HCT116 (cell line): Measurements from ENCODE around the gene EMILIN2. TPM values are rescaled to one million over a fixed set of nuclear protein-coding genes. Genes with fewer than 3 reads are reported as not detected.

ENCODE experiments used
- ATAC-seq: fragments of 200-7000 bp; cut with Tn5 transposase; 2 replicates; pipeline ENCODE4 v1.9.1; 2020; ENCODE audit warnings: mild to moderate bottlenecking, moderate library complexity
- BruUV-seq: library from RNA; stranded (reverse); fragments of 400-500 nt; replicated peaks from 2 replicates; lab custom pipeline; 2021; lab: Mats Ljungman, UMichigan
- CTCF ChIA-PET: fragments of 300-600 bp; sonication (Branson Sonifier 250); formaldehyde crosslinking; loops from one replicate; lab custom pipeline; 2021; ENCODE audit warnings: antibody characterized with exemption; lab: Charles Lee
- POLR2A ChIA-PET: fragments of 300-600, 350-600 bp; sonication (Branson Sonifier 250); formaldehyde crosslinking; loops from one replicate; lab custom pipeline; 2021; ENCODE audit warnings: antibody characterized with exemption; lab: Charles Lee
- RAD21 ChIA-PET, 2 experiments: fragments of 300-600 bp; sonication (Branson Sonifier 250); formaldehyde crosslinking; loops; one replicate each; lab custom pipeline; 2023; ENCODE audit warnings: low total read pairs in 2 of 2; ENCODE audit not compliant: uncharacterized antibody in 2 of 2, unreplicated experiment in 2 of 2, low non-redundant PET in 1 of 2; lab: Charles Lee
- DNase-seq: peaks from one replicate; pipeline ENCODE4 v3.0.0-alpha.2; 2010; ENCODE audit warnings: low read depth, low spot score
- H2AFZ ChIP-seq: fragments of 200-600 bp; shearing (Covaris generic), sonication (generic); 2 replicates; pipeline ENCODE4 v1.6.1; 2017; ENCODE audit warnings: low read depth, mixed run types, mixed read lengths, antibody characterized with exemption, low read length; ENCODE audit not compliant: poor library complexity, severe bottlenecking
- H3K27ac ChIP-seq: 2 replicates; pipeline ENCODE4 v1.5.1; 2012; ENCODE audit warnings: low read depth, low read length
- H3K27me3 ChIP-seq: fragments of 200-600 bp; sonication (generic); 2 replicates; pipeline ENCODE4 v1.6.1; 2016; ENCODE audit warnings: mixed run types, low read length, mixed read lengths; ENCODE audit not compliant: insufficient read depth
- H3K36me3 ChIP-seq, 2 experiments: fragments of 200-500 bp in 1 of 2; fragments of 200-600 bp in 1 of 2; sonication (Bioruptor generic) in 1 of 2; sonication (generic) in 1 of 2; 2 replicates each; pipeline versions ENCODE4 v1.5.1 to v1.6.1; 2014 to 2016; ENCODE audit warnings: low read length in 2 of 2, inconsistent platforms in 1 of 2, mixed read lengths in 1 of 2, mixed run types in 1 of 2; ENCODE audit not compliant: insufficient read depth in 2 of 2, control insufficient read depth in 1 of 2
- H3K4me1 ChIP-seq, 2 experiments: fragments of 200-600 bp in 1 of 2; sonication (generic) in 1 of 2; 2 replicates each; pipeline versions ENCODE4 v1.5.1 to v1.6.1; 2012 to 2017; ENCODE audit warnings: low read length in 2 of 2, inconsistent platforms in 1 of 2, mild to moderate bottlenecking in 1 of 2, mixed read lengths in 1 of 2, mixed run types in 1 of 2, moderate library complexity in 1 of 2; ENCODE audit not compliant: insufficient read depth in 2 of 2, control insufficient read depth in 1 of 2
- H3K4me2 ChIP-seq: fragments of 200-600 bp; sonication (generic); 2 replicates; pipeline ENCODE4 v1.6.1; 2017; ENCODE audit warnings: mixed run types, low read length, mixed read lengths
- H3K4me3 ChIP-seq, 2 experiments: fragments of 200-600 bp in 1 of 2; sonication (generic) in 1 of 2; replicated peaks in 1 of 2; 2 replicates each; pipeline ENCODE4 v1.5.1; 2011 to 2016; ENCODE audit warnings: low read length in 2 of 2, control low read depth in 1 of 2, low read depth in 1 of 2, mild to moderate bottlenecking in 1 of 2, mixed read lengths in 1 of 2, mixed run types in 1 of 2
- H3K79me2 ChIP-seq: fragments of 200-600 bp; sonication (generic); 2 replicates; pipeline ENCODE4 v1.6.1; 2017; ENCODE audit warnings: mild to moderate bottlenecking, mixed run types, low read length, moderate library complexity, mixed read lengths; ENCODE audit not compliant: insufficient read depth
- H3K9ac ChIP-seq: fragments of 200-600 bp; sonication (generic); 2 replicates; pipeline ENCODE4 v1.6.1; 2016; ENCODE audit warnings: low read length, mixed read lengths
- H3K9me2 ChIP-seq: fragments of 200-600 bp; sonication (generic), shearing (Covaris generic); 2 replicates; pipeline ENCODE4 v1.6.1; 2017; ENCODE audit warnings: mixed run types, mild to moderate bottlenecking, moderate library complexity; ENCODE audit not compliant: insufficient read depth
- H3K9me3 ChIP-seq, 2 experiments: fragments of 200-500 bp in 1 of 2; fragments of 200-600 bp in 1 of 2; sonication (Bioruptor generic) in 1 of 2; sonication (generic) in 1 of 2; 2 replicates each; pipeline ENCODE4 v1.6.1; 2014 to 2017; ENCODE audit warnings: low read length in 2 of 2, mixed read lengths in 2 of 2, inconsistent platforms in 1 of 2, low read depth in 1 of 2, mild to moderate bottlenecking in 1 of 2, mixed run types in 1 of 2, moderate library complexity in 1 of 2; ENCODE audit not compliant: control insufficient read depth in 1 of 2, insufficient read depth in 1 of 2
- H4K20me1 ChIP-seq: fragments of 200-600 bp; sonication (generic), shearing (Covaris generic); 2 replicates; pipeline ENCODE4 v1.6.1; 2017; ENCODE audit warnings: mixed run types, mild to moderate bottlenecking, moderate library complexity; ENCODE audit not compliant: insufficient read depth
- ELF1 ChIP-seq: IDR thresholded peaks from 2 replicates; pipeline ENCODE4 v1.6.1; 2012; ENCODE audit warnings: low read depth, borderline replicate concordance
- FOSL1 ChIP-seq: IDR thresholded peaks from 2 replicates; pipeline ENCODE4 v1.6.1; 2012; ENCODE audit warnings: low read depth
- RAD21 ChIP-seq: IDR thresholded peaks from 2 replicates; pipeline ENCODE4 v1.6.1; 2012; ENCODE audit warnings: low read depth, mild to moderate bottlenecking
- SRF ChIP-seq: IDR thresholded peaks from 2 replicates; pipeline ENCODE4 v1.6.1; 2012; ENCODE audit warnings: low read depth
- ZFX ChIP-seq: fragments of 450-650 bp; IDR thresholded peaks from 2 replicates; pipeline ENCODE4 v1.6.1; 2017
- intact Hi-C: fragments of 100-400 bp; cut with micrococcal nuclease; formaldehyde crosslinking; loops from 2 replicates; pipeline ENCODE4 v1.10.0; 2022
- total RNA-seq: library from RNA; stranded (reverse); gene quantifications from one replicate; pipeline ENCODE4 v1.2.1, GENCODE V29; 2021; ENCODE audit not compliant: unreplicated experiment
- TF ChIP-seq, protein P1 (sequence below), 3 experiments: fragments of 200-600 bp in 1 of 3; sonication (generic) in 1 of 3; IDR thresholded peaks in 2 of 3; conservative IDR thresholded peaks in 1 of 3; 2 replicates each; pipeline ENCODE4 v1.5.1; 2012 to 2017; ENCODE audit warnings: low read depth in 2 of 3, low read length in 2 of 3, antibody characterized with exemption in 1 of 3, borderline replicate concordance in 1 of 3, control low read depth in 1 of 3, mild to moderate bottlenecking in 1 of 3, mixed read lengths in 1 of 3, mixed run types in 1 of 3, moderate library complexity in 1 of 3; ENCODE audit not compliant: insufficient read depth in 1 of 3
- TF ChIP-seq, protein P2 (sequence below): IDR thresholded peaks from 2 replicates; pipeline ENCODE4 v1.6.1; 2012

EMILIN2 gene
- total RNA-seq, 1 experiment from 2014 or later = 23.4 TPM

DNA sequence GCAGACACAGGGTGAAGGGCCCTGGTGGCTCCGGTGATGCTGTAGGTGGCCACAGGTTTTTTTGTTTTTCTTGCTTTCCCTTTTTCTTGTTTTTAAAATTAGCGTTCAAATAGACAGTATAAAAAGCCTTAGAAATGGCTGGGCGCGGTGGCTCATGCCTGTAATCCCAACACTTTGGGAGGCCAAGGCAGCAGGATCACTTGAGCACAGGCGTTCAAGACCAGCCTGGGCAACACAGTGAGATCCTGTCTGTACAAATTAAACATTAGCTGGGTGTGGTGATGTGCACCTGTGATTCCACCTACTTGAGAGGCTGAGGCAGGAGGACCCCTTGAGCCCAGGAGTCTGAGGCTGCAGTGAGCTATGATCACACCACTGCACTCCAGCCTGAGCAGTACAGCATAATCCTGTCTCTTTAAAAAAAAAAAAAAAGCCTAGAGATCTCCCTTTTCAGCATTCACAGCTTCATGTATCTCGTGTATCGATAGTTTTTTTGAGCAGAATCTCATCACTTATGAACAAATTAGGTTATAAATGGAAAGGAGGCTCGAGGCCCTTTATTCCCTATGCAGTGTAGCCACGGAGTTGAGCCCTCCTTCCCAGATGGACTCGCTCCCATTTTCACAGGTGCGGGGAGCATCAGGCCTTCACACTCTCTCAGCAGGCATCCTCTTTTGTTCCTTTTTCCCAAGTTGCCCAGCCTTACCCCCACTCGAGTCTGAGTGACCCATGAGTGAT is 50.8 kb downstream of the EMILIN2 start:
- H3K79me2 ChIP-seq = no peaks in the 10 kb centered on the region
- DNase-seq (no peak), ATAC-seq (no peak; the same call in none of the 2 replicates)
- peak overlapping the region; percentile 32 for H3K4me2 ChIP-seq
- ChIA-PET POLR2A (no interaction called here), CTCF (no interaction called here), RAD21 (no interaction called here)
- no peaks in the 10 kb centered on the region for H3K9me3 ChIP-seq
- intact Hi-C loops = no loop called here
- H3K27me3 ChIP-seq = no peaks in the 10 kb centered on the region
- no peak overlapping the region for H3K4me3 ChIP-seq
- H3K9ac ChIP-seq = no peak overlapping the region
- no peaks in the 10 kb centered on the region for H3K9me2 ChIP-seq
- BruUV-seq = no TSS peak
- no peak overlapping the region for H2AFZ ChIP-seq
- H3K27ac ChIP-seq = no peak overlapping the region
- peaks cover 0 to 14% of the 10 kb centered on the region in 2 experiments; a peak in 2 of 4 replicates for H3K4me1 ChIP-seq
- no peaks in the 10 kb centered on the region for H4K20me1 ChIP-seq
- no peaks in the 10 kb centered on the region for H3K36me3 ChIP-seq
- TF ChIP-seq FOSL1 (peak; percentile 31; the same call in 1 of the 2 replicates), RAD21 (no peak)

DNA sequence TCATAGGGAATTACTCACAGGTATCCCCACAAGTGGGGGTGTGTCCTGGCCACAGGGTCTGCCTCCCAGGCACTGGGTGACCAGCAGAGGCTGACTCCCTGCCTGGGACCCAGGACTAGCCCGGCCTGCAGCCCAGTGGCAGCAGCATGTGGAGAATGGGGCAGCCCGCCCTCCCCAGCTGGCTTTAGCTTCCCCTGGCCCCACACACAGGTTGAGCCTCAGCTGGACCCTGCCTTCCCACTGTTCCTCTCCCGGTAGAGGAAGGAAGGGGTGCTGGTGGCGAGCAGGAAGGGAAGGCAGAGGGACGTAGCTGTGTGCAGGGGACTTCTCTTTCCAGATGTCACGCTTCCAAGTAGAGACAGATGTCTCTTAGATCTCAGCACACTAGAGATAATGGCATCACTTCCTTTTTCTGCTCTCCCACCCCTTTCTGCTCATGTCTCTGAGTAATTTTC is 51.4 kb downstream of the EMILIN2 start:
- TF ChIP-seq, protein P1, sequence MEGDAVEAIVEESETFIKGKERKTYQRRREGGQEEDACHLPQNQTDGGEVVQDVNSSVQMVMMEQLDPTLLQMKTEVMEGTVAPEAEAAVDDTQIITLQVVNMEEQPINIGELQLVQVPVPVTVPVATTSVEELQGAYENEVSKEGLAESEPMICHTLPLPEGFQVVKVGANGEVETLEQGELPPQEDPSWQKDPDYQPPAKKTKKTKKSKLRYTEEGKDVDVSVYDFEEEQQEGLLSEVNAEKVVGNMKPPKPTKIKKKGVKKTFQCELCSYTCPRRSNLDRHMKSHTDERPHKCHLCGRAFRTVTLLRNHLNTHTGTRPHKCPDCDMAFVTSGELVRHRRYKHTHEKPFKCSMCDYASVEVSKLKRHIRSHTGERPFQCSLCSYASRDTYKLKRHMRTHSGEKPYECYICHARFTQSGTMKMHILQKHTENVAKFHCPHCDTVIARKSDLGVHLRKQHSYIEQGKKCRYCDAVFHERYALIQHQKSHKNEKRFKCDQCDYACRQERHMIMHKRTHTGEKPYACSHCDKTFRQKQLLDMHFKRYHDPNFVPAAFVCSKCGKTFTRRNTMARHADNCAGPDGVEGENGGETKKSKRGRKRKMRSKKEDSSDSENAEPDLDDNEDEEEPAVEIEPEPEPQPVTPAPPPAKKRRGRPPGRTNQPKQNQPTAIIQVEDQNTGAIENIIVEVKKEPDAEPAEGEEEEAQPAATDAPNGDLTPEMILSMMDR (IDR thresholded peaks at IDR 0.05 in 2 of 3, conservative IDR thresholded peaks at IDR 0.05 in 1 of 3; ENCODE audit: borderline replicate concordance in 1 of 3, insufficient read depth in 1 of 3, low read depth in 2 of 3, low read length in 2 of 3) = no peak
- TF ChIP-seq ZFX (no peak), ELF1 (no peak), SRF (no peak)
- TF ChIP-seq, protein P2, sequence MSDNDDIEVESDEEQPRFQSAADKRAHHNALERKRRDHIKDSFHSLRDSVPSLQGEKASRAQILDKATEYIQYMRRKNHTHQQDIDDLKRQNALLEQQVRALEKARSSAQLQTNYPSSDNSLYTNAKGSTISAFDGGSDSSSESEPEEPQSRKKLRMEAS = no peak
- RAD21 ChIA-PET = no interaction called here
- BruUV-seq = no TSS peak
- Histone ChIP-seq H3K9me3 (no peaks in the 10 kb centered on the region), H3K27me3 (no peaks in the 10 kb centered on the region), H3K4me3 (no peak overlapping the region), H3K4me1 (peaks cover under 1 to 19% of the 10 kb centered on the region in 2 experiments; a peak in 3 of 4 replicates), H2AFZ (no peak overlapping the region), H4K20me1 (no peaks in the 10 kb centered on the region), H3K79me2 (no peaks in the 10 kb centered on the region), H3K36me3 (no peaks in the 10 kb centered on the region), H3K27ac (no peak overlapping the region), H3K9ac (no peak overlapping the region), H3K9me2 (no peaks in the 10 kb centered on the region), H3K4me2 (peak overlapping the region; percentile 32)
- POLR2A ChIA-PET = no interaction called here
- intact Hi-C loops = no loop called here
- DNase-seq = no peak
- ATAC-seq = peak; percentile 75
- CTCF ChIA-PET = no interaction called here
